ENCODE measurements around the gene ANKRD65. TPM values are rescaled to one million over a fixed set of nuclear protein-coding genes. Genes with fewer than 3 reads are reported as not detected.
"Not testable (repeated sequence)": the region's sequence is repeated elsewhere in the genome, so short reads cannot be mapped to it uniquely, and the experiment has no call there.

Gene ANKRD65
- 2.7 and 4.0 TPM in 2 replicates for total RNA-seq

DNA sequence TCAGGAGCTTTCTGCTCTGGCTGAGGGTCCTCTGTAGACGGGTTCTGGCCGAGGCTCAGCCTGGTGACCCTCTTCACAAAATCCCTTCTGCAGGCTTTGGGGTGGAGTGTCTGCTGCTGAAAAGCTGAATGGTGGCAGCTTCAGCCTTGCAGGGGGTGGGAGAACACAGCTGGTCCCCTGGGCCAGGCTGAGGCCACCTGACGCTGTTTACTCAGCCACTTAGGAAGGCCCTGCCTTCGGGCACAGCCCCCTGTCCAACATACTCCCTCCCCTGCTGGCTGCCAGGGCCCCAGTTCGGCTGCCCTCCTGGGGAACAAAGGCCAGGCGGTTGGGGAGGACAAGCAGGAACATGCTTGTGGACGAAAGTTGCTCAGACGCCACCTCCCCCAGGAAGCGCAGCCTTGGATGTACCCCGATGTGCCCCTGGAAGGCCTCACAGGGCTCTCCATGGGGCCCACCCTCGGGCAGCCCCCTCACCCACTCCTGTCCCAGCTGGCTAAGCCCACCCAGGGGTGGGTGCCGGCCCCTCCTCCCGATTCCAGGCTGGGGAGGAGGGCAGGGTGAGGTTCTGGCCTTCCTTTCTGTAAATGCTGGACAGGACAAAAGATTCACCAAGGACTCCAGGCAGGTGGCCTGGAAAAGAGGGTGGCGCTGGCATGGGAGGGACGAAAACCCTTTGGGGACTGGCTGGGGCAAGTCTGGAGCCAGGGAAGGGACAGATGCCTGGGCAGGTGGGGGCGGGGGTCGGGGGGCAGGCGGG lies at the start of gene ANKRD65:
TSS of gene ANKRD65 (minus strand) at position 130 of the 760 bp plus-strand sequence. CDS start 271 bp downstream, outside the sequence.
- TF ChIP-seq, protein P1, sequence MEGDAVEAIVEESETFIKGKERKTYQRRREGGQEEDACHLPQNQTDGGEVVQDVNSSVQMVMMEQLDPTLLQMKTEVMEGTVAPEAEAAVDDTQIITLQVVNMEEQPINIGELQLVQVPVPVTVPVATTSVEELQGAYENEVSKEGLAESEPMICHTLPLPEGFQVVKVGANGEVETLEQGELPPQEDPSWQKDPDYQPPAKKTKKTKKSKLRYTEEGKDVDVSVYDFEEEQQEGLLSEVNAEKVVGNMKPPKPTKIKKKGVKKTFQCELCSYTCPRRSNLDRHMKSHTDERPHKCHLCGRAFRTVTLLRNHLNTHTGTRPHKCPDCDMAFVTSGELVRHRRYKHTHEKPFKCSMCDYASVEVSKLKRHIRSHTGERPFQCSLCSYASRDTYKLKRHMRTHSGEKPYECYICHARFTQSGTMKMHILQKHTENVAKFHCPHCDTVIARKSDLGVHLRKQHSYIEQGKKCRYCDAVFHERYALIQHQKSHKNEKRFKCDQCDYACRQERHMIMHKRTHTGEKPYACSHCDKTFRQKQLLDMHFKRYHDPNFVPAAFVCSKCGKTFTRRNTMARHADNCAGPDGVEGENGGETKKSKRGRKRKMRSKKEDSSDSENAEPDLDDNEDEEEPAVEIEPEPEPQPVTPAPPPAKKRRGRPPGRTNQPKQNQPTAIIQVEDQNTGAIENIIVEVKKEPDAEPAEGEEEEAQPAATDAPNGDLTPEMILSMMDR (conservative IDR thresholded peaks at IDR 0.05; ENCODE audit: low read depth, low read length): no peak
- no peak within 1 kb of the TSS for H3K4me3 ChIP-seq (ENCODE audit: low read depth, low read length)
- no peak for DNase-seq (ENCODE audit: low read depth)

DNA sequence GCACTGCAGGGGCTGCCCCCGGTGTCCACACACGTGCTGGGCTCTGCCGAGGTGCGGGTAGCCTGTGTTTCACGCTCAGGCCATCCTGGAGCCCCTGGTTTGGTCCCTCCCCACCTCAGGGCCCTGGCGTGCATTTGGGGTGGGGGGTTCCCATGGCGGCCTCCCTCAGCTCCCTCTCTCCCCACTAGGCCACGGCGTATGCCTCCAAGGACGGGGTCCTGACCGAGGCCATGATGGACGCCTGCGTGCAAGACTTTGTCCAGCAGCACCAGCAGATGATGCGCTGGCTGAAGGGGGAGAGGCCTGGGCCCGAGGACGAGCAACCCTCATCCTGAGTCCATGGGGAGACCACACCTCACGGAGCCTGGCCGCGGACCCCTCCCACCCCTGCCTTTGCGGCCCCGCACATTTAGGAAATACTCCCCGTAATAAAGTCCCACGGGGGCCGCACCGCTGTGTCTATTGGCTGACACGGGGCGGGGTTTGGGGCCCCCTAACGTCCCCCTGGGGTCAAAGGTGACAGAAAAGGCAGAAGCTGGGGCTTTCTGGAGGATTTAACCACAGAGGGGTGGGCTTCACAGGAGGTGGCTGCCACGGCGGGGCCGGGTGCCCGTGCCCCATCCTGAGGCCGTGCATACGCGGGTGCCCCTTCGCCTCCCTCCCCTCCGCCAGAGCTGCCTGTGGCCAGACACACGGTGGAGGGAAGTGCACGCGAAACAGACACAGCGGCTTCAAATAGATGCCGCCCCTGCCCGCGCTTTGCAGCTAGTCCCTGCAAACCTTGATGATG lies 47.3 kb upstream of the ANKRD65 start:
- DNase-seq (ENCODE audit: low read depth): not testable (repeated sequence)

DNA sequence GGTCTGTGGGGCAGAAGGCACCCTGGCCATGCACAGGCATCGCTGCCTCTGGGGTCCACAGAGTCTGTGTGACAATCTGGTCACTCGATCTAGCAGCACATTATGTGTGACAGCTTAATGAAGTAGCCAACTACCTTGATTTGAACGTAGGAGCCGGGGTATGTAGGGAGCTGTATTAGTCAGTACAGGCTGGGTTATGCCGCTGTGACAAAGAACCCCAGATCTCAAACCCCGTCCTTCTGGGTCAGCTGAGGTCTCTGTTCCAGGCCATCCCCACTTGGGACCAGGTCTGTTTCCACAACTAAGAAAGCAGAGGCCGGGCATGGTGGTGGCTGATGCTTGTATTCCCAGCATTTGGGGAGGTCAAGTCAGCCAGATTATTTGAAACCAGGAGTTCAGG lies 42.2 kb upstream of the ANKRD65 start:
- no peak for DNase-seq (ENCODE audit: low read depth)
- no peak overlapping the region for H3K4me3 ChIP-seq (ENCODE audit: low read depth, low read length)
- TF ChIP-seq, protein P1 (conservative IDR thresholded peaks at IDR 0.05; ENCODE audit: low read depth, low read length): no peak

More for the DNA sequence above, 47.3 kb upstream of the ANKRD65 start:
- not testable (repeated sequence) for H3K4me3 ChIP-seq (ENCODE audit: low read depth, low read length)

DNA sequence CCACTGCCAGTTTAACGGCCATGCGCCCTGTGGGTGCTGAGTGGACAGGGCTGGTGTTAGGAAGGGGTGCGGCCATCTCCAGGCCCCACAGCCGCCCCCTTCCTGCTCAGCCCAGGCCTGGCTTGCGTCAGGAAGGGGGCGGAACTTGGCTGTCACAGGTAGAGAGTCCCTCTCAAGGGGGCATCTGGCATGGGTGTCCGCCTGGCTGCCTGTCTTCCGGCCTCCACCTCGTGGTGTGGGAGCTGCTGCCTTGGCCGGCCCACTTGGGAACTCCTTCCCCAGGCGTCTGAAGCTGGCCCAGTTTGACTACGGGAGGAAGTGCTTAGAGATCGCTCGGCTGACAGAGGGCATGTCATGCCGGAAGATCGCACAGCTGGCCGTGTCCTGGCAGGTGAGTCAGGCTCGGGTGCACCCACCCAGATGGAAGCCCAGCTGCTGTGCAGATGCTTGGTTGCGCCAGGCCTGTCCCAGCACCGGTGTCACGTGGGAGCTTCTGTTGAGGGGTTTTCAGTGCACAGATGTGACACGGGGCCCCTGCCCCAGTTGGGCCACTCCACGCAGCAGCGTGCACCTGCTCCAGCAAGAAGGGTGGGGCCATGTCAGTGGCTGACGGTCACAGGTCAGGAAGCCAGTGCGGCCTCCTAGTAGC lies 41.4 kb upstream of the ANKRD65 start:
- no peak for DNase-seq (ENCODE audit: low read depth)
- peak overlapping the region; percentile 2 for H3K4me3 ChIP-seq (ENCODE audit: low read depth, low read length)
- TF ChIP-seq, protein P1 (conservative IDR thresholded peaks at IDR 0.05; ENCODE audit: low read depth, low read length): no peak

DNA sequence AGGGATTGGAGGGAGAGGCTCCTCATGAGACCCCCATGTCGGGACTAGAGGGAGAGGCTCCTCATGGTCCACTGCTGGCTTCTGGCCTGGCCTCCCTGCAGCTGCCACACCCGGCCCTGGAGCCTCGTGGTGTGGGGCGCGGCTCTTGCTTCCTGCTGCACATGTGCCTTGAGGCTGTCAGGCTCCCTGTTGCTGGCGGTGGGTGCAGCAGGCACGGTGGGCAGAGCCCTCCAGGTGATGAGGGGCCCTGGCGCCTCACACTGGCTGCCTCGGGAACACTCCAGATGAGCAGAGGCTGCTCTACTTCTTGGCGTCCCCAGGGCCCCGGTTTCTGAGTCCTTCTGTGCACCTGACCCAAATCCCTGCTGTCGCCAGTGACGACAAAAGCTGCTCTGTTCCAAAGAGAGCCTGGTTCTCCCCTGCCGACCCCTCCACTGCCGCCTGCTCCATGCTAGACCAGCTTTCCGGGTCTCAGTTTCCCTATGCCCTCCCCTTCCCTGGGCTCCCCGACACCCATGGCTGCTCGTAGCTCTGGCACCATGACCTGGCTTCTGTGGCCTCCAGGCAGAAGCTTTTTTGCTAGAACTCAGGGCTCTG lies 40.7 kb upstream of the ANKRD65 start:
- no peak for DNase-seq (ENCODE audit: low read depth)
- no peak overlapping the region for H3K4me3 ChIP-seq (ENCODE audit: low read depth, low read length)
- TF ChIP-seq, protein P1 (conservative IDR thresholded peaks at IDR 0.05; ENCODE audit: low read depth, low read length): no peak

DNA sequence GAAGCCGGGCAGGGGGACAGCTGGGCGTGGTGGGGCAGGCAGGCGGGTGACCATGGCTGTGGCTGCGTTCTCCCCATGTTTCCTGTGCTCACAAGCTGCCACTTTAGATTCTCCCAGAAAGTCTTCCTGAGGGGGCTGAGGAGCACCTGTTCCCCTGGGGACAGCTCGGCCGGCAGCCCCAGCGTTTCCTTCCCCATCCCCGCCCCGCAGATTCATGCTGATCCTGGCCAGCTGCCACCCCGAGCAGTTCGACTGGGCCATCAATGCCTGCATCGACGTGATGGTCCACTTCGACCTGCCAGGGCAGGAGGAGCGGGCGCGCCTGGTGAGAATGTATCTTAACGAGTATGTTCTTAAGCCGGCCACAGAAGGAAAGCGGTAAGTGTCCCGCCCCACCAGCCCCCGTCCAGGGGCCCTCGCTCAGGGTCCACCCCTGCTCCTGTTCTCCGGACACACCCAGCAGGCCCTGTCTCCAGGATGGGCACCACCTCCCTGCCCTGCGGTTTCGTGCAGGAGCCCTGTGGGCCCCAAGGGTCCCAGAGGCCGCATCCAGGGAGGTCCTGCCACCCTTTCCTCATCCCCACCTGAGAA lies 39.6 kb upstream of the ANKRD65 start:
- no peak overlapping the region for H3K4me3 ChIP-seq (ENCODE audit: low read depth, low read length)
- no peak for DNase-seq (ENCODE audit: low read depth)
- TF ChIP-seq, protein P1 (conservative IDR thresholded peaks at IDR 0.05; ENCODE audit: low read depth, low read length): no peak

DNA sequence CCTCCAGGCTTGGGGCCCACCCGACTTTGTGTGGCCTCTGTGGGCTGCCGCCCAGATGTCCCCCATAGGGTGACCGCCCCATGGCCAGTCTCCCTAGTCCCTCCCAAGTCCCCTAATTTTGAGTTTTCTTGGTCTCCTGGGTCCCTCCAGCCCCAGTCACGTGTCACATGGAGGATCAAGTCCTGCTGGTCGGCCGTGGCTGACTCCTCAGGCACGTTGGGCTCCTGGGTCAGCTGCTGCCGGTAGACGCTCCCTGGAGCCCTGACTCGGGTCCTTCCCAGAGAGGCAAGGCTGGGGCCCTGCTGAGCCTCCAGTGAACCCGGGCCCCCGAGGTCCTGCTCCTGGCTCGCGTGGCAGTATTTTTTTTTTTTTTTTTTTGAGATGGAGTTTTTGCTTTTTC lies 38.6 kb upstream of the ANKRD65 start:
- H3K4me3 ChIP-seq (ENCODE audit: low read depth, low read length); DNase-seq (ENCODE audit: low read depth): not testable (repeated sequence)

DNA sequence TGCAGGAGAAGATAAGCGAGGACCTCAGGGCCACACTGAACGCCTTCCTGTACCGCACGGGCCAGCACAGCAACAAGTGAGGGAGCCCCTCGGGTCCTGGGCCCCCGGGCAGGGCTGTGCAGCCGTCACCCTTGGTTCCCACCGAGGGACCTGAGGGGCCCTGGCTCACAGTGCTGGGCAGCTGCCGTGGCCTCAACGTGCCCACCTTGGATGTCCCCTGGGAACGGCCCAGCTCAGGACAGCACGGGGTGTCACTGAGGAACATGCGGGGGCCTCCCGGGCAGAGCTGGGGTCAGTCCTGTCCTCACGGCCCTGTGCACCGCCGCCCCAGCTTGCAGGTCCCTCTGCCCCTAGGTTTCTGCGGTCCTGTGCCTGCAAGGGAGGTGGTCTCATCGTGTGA lies 38.1 kb upstream of the ANKRD65 start:
- H3K4me3 ChIP-seq (ENCODE audit: low read depth, low read length); DNase-seq (ENCODE audit: low read depth): not testable (repeated sequence)

DNA sequence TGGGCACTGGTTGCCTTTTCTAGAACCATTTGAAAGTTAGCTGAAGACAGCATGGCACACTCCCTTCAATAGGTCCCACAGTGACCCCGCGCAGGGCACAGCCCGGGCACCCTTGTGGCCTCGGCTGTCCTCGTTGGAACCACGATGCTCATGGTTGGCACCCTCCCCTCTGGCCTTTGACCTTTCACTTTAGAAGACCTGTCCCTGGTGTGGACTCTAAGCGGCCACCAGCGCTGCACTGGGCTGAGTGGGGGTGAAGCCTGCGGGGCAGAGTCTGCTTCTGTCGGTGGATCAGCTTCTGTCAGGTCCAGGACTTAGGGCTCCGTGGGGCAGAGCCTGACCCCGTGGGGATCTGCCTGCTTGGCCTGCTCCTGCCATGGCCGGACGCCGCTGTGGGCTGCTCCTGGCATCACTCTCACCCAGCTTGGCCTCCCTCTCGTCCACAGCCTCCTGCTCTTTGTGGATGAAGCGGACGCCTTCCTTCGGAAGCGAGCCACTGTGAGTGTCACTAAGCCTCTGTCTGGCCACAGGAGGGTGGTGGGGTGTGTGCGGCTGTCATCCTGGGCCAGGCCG lies 35.7 kb upstream of the ANKRD65 start:
- DNase-seq (ENCODE audit: low read depth); H3K4me3 ChIP-seq (ENCODE audit: low read depth, low read length): not testable (repeated sequence)

DNA sequence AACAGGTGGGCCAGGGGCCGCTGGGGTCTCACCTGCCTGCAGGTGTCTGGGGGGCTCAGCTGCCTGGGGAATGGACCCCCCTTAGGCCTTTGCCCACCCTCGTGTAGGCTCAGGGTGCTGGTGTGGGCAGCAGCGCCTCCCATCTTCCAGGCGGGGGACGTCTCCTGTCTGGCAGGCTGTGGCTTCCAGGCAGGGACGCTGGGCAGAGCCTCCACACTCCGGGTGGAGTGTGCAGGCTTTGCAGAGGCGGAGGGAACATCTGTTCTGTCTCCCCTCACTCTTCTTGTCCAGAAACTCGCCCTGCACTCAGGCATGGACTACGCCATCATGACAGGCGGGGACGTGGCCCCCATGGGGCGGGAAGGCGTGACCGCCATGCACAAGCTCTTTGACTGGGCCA lies 34.9 kb upstream of the ANKRD65 start:
- DNase-seq (ENCODE audit: low read depth): not testable (repeated sequence)

More for the DNA sequence above, 34.9 kb upstream of the ANKRD65 start:
- not testable (repeated sequence) for H3K4me3 ChIP-seq (ENCODE audit: low read depth, low read length)

Data from epithelial cell of proximal tubule (primary cell).